ENCODE results near the gene ANO2.

ANO2 gene

DNA sequence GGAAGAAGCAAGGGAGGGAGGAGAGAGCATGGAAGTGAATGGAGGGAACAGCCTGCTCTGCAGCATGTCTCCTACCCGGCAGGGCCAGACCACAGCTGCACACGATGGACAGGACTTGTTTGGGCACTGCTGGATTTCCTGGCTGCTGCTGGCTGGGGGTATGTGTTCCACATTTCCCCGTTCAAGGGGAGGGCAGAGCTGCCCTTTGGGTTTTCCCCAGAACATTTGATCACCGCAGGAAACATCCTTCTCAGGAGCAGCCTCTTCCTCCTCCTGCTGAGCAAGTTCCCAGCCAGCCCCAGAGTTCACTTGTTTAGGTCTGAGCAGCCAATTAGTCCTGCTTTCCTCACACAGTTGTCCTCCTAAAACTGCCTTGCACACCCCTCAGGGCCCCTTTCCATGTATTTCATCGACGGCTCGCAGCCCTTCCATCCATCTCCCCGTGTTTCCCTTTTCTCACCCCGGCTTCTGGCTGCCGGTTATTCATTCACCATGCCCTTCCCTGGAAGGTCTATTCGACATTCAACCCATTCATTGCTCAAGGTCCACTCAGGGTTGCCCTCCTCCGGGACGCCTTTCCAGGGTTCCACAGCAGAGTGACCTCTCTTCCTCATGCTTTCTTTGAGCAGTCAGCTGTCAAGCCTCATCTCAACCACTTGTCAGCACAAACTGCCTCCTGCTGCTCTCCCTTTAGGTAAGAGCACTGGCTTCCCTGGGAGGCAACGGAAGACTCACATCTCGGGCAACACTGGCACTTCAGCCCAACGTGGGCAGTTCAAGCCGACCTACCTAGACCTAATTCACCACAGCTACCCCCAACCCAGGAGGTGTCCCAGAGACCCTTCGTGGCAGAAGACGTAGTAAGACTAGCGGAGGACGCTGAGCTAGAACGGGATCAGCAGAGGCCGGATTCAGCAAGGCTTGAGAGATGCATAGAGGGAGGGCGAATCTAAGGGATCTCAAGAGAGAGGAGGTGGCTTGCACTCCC is 20.1 kb upstream of the ANO2 start:
- DNase-seq (ENCODE audit: low read depth): no peak

- no peak for DNase-seq (ENCODE audit: low read depth)
Observed at GRCh38 chr12:5963515-5963914, 18.5 kb upstream of the ANO2 start.

DNA sequence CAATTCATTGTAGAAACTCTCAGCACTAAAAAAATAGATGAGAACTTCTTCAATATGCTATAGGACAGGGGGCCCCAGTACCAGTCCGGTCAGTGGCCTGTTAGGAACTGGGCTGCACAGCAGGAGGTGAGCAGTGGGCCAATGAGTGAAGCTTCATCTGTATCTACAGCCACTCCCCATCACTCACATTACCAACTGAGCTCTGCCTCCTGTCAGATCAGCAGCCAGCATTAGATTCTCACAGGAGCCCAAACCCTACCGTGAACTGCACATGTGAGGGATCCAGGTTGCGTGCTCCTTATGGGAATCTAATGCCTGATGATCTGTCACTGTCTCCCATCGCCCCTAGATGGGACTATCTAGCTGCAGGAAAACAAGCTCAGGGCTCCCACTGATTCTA is 15.7 kb upstream of the ANO2 start:
- no peak for DNase-seq (ENCODE audit: low read depth)

- no peak for DNase-seq (ENCODE audit: low read depth)
Observed at GRCh38 chr12:5956987-5957386, 11.9 kb upstream of the ANO2 start.

DNA sequence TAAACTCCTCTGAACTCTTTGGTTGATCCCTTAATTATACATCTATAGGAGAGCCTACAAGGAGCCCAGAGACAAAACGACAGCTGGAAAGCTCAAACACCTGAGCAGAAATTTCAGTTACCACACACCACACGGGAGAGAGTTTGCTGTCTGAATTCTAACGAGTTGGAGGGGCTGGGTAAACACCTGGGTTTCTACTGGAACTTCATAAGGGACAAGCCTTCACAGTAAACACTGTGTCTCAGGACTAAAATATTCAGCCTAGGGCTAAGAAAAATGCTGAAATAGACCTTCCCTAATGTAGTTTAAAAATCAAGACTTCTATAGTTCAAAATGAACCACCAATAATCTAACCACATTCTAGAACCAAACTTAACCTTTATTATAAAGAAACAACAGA is 9.6 kb upstream of the ANO2 start:
- no peak for DNase-seq (ENCODE audit: low read depth)

- no peak for DNase-seq (ENCODE audit: low read depth)
Observed at GRCh38 chr12:5953835-5954586, 9.0 kb upstream of the ANO2 start.

DNA sequence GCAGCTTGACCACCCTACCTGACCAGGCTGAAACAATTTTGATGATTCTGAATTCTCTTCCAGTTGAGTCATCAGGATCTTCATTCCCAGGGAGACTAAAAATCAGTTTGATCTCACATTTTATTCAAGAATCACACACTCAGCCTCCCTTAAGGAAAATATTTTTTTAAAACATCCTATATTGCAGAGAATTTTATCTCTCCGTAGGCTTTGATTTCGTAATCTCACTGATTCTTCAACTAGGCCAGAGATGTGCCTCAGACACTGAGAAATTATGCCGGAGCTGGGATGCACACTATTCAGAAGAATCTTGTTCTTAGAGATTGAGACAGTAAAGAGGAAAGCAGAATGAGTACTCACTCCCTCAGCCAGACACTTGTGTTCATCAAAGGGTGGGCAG is 7.0 kb upstream of the ANO2 start:
- DNase-seq (ENCODE audit: low read depth): no peak

DNA sequence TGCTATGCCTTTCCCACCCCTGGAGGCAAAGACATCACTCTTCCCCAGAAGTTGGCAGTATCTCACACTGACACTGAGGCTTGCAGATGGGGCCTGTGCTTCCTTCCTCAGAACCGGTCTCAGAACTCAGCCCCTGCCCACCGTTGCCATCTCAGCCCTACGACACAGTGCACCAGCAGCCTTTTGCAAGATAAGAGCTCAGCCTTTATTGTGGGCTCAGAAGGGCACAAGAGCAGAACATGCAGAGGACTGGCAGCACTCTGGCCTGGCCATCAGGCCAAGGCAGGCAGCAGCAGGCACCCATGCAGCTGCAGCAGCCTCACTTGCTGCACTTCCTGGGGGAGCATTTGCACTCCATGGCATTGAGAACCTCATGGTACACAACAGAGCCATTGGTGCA is 3.6 kb upstream of the ANO2 start:
- DNase-seq (ENCODE audit: low read depth): no peak

DNA sequence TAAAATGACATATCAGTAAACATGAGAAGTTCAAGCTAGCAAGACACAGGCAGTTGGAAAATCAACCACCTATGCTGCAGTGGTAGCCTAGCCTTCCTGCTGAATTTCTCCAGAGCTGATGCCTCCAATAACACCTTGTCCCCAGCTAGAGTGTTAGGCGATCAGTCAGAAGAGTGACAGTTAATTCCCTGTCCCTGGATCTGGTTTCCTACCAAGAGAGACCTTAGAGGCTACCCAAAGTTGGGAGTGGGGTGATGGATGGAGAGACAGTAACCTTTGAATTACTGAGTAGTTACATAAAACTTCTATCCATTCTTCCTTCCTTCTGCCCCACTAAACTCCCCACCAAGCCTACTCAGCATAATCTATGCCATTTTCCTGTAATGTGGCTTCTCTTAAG is 1.9 kb upstream of the ANO2 start:
- no peak for DNase-seq (ENCODE audit: low read depth)

DNA sequence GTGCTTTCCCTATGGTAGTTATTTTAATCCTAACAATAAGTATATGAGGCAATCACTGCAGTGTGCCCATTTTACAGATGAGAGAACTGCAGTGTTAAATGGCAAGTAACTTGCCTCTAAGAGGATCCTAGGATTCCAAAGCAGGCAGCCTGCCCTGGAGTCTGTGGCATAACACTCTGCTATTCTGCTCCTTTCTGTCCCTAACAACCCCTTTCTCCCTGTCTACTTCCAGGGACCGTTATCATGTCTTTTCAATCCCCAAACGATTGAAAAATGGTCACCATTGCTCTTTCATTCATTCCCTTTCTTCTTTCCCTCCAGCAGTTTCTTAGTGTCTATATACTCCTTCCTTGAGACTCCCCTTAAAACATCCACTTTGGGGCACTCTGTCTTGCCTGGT is 1.3 kb upstream of the ANO2 start:
- DNase-seq (ENCODE audit: low read depth): no peak

DNA sequence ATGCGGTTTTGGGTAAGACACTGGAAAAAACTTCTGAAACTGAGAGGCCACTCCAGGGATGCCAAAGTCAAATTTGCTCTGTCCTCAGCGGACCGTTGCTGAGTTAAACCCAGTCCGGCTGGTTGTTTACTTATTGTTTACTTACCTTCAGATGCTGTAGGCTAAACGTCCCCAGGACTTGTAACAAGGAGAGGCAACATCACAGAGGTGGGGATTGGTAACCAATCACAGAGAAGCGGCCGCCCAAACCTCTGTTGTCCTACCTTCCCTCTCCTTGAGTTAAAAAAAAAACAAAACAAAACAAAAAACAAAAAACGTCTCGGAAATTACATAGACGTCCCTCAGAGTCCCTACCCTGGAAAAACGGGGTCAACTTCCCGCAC is 380 bp downstream of the ANO2 start:
- DNase-seq (ENCODE audit: low read depth): no peak

- DNase-seq (ENCODE audit: low read depth): no peak
Observed at GRCh38 chr12:5944053-5944452, 1.0 kb downstream of the ANO2 start.

DNA sequence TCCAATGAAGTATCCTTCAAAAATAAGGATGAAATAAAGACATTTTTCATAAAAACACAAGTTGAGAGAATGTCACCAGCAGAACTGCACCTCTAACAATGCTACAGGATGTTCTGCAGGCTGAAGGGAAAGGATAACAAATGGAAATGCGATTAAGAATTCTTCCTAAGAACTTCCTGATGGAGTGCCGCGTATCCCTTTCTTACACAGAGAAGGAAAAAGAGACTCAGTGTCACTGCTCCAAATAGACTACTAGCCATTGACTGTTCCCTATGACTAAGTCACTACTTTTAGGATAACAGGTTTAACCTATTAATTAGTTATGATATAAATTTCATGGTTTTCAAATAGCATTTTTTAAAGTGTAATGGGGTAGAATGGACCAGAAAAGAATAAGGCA is 3.2 kb downstream of the ANO2 start:
- DNase-seq (ENCODE audit: low read depth): no peak

DNA sequence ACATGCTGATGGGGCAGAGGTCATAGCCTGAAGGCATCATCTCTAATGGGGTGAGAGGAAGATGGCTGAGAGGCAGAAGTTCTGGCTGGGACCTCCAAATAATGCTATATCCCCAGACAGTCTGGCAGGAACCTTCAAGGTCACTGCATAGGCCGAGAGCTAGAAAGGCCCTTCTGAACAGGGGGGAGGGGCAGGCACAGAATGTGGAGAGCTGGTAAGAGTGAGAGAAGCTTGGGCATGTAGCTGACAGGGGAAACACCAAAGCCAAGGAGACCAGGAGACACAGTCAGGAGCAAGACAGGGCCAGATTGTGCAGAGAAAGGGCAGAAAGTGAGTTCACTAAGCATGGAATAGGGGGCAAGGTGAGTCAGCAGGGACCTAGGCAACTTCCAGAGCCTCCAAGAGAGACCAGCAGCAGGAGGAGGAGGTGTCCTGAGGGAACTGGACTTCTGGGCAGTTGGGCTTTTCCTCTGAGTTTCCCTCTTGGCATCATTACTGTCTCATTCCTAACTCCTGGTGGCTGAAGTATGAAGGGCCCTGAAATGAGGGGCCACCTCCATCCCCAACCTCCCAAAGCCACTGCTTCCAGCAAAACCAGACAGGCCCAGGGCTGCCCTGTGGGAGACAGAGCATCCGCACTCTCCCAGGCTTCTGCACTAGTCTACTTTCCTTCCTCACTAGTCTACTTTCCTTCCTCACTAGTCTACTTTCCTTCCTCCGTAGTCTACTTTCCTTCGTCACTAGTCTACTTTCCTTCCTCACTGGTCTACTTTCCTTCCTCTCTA is 17.1 kb downstream of the ANO2 start:
- no peak for DNase-seq (ENCODE audit: low read depth)

DNA sequence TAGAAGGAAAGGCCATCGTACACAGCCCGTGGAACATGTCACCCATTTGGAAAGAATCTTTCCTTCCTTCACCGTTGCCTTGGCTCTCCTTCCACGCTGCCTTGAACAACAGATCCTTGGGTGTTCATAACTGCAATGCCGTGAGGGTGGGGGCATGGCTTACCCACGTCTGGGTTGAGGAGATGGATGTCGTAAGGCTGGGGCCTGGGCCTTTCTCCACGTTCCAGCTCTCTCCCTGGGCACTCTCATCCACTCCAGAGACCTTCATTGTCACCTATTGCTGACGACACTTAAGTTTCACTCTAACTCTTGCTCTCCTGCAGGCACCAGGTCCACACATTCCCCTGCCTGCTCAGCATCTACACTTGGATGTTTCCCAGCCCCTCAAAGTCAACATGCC is 19.4 kb downstream of the ANO2 start:
- no peak for DNase-seq (ENCODE audit: low read depth)

DNA sequence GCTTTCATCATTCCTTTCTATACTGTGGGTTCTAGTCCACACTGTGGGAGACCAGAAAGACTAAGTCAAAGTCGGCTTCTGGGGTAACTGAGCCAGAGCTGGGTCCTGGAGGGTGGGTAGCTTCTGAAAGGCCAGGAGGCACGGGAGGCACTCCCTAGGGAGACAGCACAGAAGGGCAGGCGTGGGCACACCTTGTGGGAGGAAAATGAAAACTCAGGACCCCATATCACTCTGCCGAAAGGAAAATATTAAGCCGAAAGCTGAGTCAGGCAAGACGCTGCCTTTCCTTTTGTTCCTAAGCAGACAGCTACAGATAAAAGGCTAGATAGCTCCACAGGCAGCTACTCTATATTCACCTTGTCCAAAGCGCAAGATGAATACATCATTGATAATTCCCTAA is 20.7 kb downstream of the ANO2 start:
- DNase-seq (ENCODE audit: low read depth): no peak

- DNase-seq (ENCODE audit: low read depth): no peak
Observed at GRCh38 chr12:5923751-5924150, 21.3 kb downstream of the ANO2 start.

- no peak for DNase-seq (ENCODE audit: low read depth)
Observed at GRCh38 chr12:5923043-5923605, 21.9 kb downstream of the ANO2 start.

- no peak for DNase-seq (ENCODE audit: low read depth)
Observed at GRCh38 chr12:5921966-5922899, 22.8 kb downstream of the ANO2 start.

GRCh38 chr12:5921027-5921909 is 23.8 kb downstream of the ANO2 start:
- no peak for DNase-seq (ENCODE audit: low read depth)
